Left lobe of liver (tissue), 2 donors: ENCODE results near the gene GLB1L. TPM values are rescaled to one million over a fixed set of nuclear protein-coding genes. Genes with fewer than 3 reads are reported as not detected.

Experiments
- ATAC-seq: fragments of 200-7000 bp; cut with Tn5 transposase; one replicate; pipeline ENCODE4 v1.9.1; 2020; ENCODE audit warnings: mild to moderate bottlenecking, moderate library complexity
- DNase-seq: peaks from one replicate; pipeline ENCODE4 v3.0.0-alpha.2; 2020; ENCODE audit warnings: low spot score
- total RNA-seq: library from RNA; stranded (reverse); gene quantifications from one replicate; pipeline ENCODE4 v1.2.1, GENCODE V29; 2021
- donor health status: DM: no; HTN: no; CAD: no; lungs with moderate emphysema.
- donor health status: DM: no; HTN: yes; CAD: no.

Gene GLB1L
- total RNA-seq, 1 donor from 2014 or later, result 3.1 TPM

GRCh38 chr2:219253753-219254589 lies 8.7 kb upstream of the GLB1L start, which contains the start of gene TUBA4A:
Gene TUBA4A, minus strand, starts transcription at chr2:219253918. Its CDS starts 60 bp downstream, at chr2:219253858.
- DNase-seq (peak; percentile 91), ATAC-seq (peak; percentile 86)

DNA sequence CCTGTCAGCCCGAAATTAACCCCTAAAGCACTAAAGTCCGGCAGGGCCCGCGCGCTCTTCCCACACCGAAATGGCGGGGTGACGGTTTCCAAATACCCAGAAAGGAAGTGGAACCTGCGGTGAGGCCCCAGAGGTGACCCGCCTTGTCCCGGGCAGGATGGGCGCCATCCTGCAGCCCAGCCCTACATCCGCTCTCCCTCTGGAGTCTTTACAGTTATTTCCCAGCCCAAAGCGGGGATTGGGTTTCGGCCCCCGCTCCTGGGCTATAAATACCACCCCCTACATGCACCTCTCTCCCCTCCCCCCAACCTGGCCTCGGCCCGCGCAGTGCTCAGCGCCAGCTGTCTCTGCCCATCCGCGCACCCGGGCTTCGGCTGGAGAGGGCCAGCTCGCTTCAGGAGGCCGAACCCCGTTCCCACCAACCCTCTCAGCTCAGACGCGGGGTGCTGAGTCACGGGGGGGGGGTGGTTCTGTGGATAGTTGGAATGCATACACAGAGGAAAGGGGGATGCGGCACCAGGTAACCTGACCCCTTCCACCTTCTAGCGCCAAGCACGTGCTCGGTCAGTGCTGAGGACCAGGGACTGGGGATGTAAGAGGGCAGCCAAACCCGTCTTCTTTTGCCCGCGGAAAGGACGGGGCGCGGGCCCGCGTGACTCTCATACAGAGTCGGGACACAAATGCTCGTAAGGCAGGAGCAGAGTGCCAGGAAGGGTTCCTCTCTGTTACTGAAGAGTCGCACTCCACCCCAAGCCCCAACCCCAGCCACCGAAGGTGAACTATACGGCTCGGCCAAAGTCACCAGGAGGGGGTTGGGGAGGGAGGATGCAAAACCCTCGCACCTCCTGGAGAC lies 7.9 kb upstream of the GLB1L start, which contains the start of gene TUBA4B:
TSS of gene TUBA4B (plus strand) at position 344 of the 853 bp plus-strand sequence. CDS start at position 509, 165 bp downstream.
- DNase-seq (no peak), ATAC-seq (peak; percentile 7)

DNA sequence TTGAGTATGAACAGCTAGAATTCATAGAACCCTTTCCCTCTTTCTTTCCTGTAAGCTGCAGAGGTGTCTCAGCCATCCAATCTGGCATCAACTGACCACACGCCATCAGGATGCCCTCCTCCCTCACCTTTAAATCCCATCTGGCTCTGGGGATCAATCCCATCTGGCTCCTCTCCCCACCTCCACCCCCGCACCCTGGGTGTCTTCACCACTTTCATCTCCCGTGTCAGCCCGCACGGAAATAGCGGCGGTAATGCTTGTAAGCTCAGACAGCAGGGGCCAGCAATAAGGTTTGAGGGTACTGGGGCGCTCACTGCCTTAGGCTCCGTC lies 7.3 kb upstream of the GLB1L start:
- no peak for DNase-seq

GRCh38 chr2:219252084-219252483 lies 6.8 kb upstream of the GLB1L start:
- DNase-seq, result no peak
- ATAC-seq, result no peak

More for the DNA sequence above, 7.3 kb upstream of the GLB1L start:
- ATAC-seq, result no peak

- DNase-seq, result no peak
- ATAC-seq, result no peak
These were observed 6.4 kb upstream of the GLB1L start for GRCh38 chr2:219251656-219252055.

DNA sequence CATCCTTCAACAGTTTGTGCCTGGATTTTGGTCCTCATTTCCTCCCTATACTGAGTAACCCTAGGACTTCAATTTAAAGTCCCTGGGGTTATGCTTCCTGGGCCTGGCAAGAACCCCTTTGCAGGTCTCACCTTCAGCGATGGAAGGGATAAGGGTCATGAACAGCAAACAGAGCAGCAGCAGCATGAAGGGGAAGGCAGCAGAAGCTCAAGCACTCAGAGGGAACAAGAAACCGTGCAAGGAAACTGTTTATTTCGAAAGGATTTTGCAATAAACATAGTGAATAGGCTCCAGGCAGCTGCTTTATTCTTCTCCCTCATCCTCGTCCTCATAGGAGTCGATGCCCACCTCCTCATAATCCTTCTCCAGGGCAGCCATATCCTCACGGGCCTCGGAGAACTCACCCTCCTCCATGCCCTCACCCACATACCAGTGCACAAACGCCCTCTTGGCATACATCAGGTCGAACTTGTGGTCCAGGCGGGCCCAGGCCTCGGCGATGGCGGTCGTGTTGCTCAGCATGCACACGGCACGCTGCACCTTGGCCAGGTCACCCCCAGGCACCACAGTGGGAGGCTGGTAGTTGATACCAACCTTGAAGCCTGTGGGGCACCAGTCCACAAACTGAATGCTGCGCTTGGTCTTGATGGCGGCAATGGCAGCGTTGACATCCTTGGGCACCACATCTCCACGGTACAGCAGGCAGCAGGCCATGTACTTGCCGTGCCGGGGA lies 5.0 kb upstream of the GLB1L start:
- no peak for DNase-seq
- ATAC-seq, result no peak

- DNase-seq (peak; percentile 91), ATAC-seq (peak; percentile 71)
These were observed 4.1 kb upstream of the GLB1L start for GRCh38 chr2:219249203-219249980.

DNA sequence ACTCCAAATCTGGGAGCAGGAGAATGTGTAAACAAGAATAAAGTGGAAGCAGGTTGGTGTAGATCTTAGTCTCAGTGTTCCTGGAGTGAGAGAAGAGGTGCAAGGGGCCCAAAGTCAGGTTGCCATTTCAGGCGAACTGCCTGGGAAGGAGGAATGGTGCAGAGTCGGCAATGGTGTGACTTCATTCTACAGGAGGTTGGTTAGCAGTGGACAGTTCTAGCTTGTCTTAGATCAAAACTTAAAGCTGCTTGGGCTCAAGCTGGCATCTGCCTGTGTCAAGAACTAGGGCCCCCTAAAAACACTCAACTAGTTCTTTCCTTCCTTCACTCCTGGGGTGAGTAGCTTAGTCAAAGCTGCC lies 3.6 kb upstream of the GLB1L start:
- DNase-seq (no peak), ATAC-seq (no peak)

- no peak for ATAC-seq
- DNase-seq, result no peak
These were observed 2.7 kb upstream of the GLB1L start for GRCh38 chr2:219247678-219248642.

GRCh38 chr2:219246559-219246958 lies 1.3 kb upstream of the GLB1L start:
- DNase-seq (no peak), ATAC-seq (no peak)

GRCh38 chr2:219245899-219246230 lies 621 bp upstream of the GLB1L start:
- DNase-seq (no peak), ATAC-seq (no peak)

GRCh38 chr2:219244789-219245147 lies 476 bp downstream of the GLB1L start:
- no peak for DNase-seq
- no peak for ATAC-seq

DNA sequence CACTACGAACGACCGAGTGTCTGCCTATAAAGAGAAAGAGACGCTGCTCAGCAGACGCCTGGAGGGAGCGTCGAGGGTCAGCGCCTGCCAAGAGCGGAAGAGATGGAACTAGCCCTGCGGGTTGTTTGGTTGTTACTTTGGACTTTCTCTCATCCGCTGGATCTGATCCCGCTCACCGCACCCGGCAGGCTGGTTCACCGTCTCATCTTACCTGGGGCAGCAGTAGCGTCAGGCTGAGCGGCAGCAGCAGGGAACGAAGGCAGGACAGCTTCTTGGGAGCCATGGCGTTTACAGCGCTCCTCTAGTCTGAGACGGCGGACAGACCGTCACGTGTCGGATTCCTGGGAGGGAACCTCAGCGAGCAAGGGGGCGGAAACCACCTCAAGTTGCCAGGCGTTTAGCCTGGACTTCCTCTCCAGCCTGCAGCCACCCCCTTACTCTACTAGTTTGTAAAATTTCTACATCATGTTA lies 1.9 kb downstream of the GLB1L start:
- ATAC-seq (peak; percentile 73), DNase-seq (peak; percentile 71)

- ATAC-seq, result no peak
These were observed 10.9 kb downstream of the GLB1L start for GRCh38 chr2:219234331-219234730.

DNA sequence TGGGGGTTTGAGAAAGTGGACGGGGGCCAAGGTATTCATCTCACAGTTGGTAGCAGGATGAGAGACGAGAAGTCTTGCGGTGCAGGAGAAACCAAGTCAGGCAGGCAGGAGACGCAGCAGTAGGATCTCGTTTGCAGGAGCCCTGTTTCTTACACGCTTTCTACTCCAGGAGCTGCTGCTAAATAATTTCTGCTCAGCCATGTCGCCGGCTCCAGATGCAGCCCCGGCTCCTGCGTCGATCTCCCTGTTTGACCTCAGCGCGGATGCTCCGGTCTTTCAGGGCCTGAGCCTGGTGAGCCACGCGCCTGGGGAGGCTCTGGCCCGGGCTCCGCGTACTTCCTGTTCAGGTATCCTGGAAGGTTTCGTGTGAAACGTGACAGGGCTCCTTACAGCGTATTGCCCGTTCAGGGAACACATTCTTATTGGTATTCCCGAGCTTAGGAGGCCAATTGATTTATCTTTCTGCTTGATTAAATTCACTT lies 15.1 kb downstream of the GLB1L start:
- ATAC-seq (peak; percentile 27), DNase-seq (no peak)

More at GRCh38 chr2:219234331-219234730, 10.9 kb downstream of the GLB1L start:
- no peak for DNase-seq

GRCh38 chr2:219229305-219230058 lies 15.8 kb downstream of the GLB1L start, which contains the start of the genes ANKZF1 and ATG9A:
Gene ANKZF1, plus strand, starts transcription at chr2:219229806. Its CDS starts 452 bp downstream, at chr2:219230258.
Gene ATG9A, minus strand, starts transcription at chr2:219229636. Its CDS starts 1,612 bp downstream, at chr2:219228024.
- ATAC-seq, result peak; percentile 94
- DNase-seq, result peak; percentile 99

DNA sequence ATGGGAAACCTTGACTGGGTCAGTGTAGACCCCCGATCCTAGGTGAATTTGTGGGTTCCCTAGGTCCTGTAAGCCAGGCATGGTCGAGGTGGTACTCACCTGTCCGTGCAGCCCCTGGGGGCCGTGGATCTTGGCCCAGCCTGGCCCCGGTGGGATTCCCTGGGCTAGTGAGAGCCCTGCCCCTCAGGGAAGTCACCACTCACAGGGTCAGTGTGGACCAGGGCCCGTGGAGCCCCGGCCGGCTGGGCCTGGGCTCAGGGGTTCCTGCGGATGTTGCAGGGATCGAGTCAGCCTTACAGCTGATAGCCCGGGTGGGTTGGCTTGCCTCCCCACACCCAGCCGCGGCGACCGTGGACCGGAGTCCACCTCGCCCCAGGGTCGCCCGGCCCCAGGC lies 16.3 kb downstream of the GLB1L start:
- no peak for DNase-seq
- ATAC-seq, result no peak
